ENCODE data around the gene FAF1.

- TF ChIP-seq, protein P1, sequence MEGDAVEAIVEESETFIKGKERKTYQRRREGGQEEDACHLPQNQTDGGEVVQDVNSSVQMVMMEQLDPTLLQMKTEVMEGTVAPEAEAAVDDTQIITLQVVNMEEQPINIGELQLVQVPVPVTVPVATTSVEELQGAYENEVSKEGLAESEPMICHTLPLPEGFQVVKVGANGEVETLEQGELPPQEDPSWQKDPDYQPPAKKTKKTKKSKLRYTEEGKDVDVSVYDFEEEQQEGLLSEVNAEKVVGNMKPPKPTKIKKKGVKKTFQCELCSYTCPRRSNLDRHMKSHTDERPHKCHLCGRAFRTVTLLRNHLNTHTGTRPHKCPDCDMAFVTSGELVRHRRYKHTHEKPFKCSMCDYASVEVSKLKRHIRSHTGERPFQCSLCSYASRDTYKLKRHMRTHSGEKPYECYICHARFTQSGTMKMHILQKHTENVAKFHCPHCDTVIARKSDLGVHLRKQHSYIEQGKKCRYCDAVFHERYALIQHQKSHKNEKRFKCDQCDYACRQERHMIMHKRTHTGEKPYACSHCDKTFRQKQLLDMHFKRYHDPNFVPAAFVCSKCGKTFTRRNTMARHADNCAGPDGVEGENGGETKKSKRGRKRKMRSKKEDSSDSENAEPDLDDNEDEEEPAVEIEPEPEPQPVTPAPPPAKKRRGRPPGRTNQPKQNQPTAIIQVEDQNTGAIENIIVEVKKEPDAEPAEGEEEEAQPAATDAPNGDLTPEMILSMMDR (IDR thresholded peaks at IDR 0.05) = no peak
- no peak for TF ChIP-seq POLR2A (IDR thresholded peaks at IDR 0.05)
Measured at GRCh38 chr1:50973875-50974617, 14.0 kb upstream of the FAF1 start.

Data from right lobe of liver (tissue), 4 donors.